HG03432 (cell line): ENCODE measurements around the gene MAN2A2.
A peak's percentile ranks its signal among the peaks of the same experiment; 100 is the strongest.
"Not testable (repeated sequence)": the region's sequence is repeated elsewhere in the genome, so short reads cannot be mapped to it uniquely, and the experiment has no call there.

ENCODE experiments used
- ATAC-seq: cut with Tn5 transposase; IDR thresholded peaks from one replicate; pipeline ENCODE4 v1.9.1; 2021; ENCODE audit warnings: mild to moderate bottlenecking, moderate library complexity; ENCODE audit not compliant: unreplicated experiment

Gene MAN2A2

GRCh38 chr15:90915808-90916440 lies 12.8 kb downstream of the MAN2A2 start:
- no peak for ATAC-seq

- no peak for ATAC-seq
Observed at GRCh38 chr15:90916461-90916860, 13.4 kb downstream of the MAN2A2 start.

- no peak for ATAC-seq
Observed at GRCh38 chr15:90917569-90917968, 14.5 kb downstream of the MAN2A2 start.

- no peak for ATAC-seq
Observed at GRCh38 chr15:90918034-90918788, 15.1 kb downstream of the MAN2A2 start.

GRCh38 chr15:90918835-90919234 lies 15.7 kb downstream of the MAN2A2 start:
- no peak for ATAC-seq

GRCh38 chr15:90921887-90922286 lies 18.8 kb downstream of the MAN2A2 start:
- ATAC-seq: no peak

GRCh38 chr15:90922712-90923322 lies 19.7 kb downstream of the MAN2A2 start:
- peak; percentile 81 for ATAC-seq

- peak; percentile 77 for ATAC-seq
Observed at GRCh38 chr15:90924375-90924774, 21.3 kb downstream of the MAN2A2 start.

GRCh38 chr15:90926766-90927165 lies 23.7 kb downstream of the MAN2A2 start:
- ATAC-seq: not testable (repeated sequence)

GRCh38 chr15:90928106-90928505 lies 25.0 kb downstream of the MAN2A2 start:
- not testable (repeated sequence) for ATAC-seq

GRCh38 chr15:90929246-90930019 lies 26.3 kb downstream of the MAN2A2 start:
- no peak for ATAC-seq

GRCh38 chr15:90930861-90931574 lies 27.9 kb downstream of the MAN2A2 start:
- ATAC-seq: no peak

- ATAC-seq: no peak
Observed at GRCh38 chr15:90931575-90931827, 28.4 kb downstream of the MAN2A2 start.

GRCh38 chr15:90931828-90932659 lies 28.9 kb downstream of the MAN2A2 start, which contains the start of gene HDDC3:
HDDC3 (minus strand) TSS chr15:90932549; CDS start chr15:90932540, 9 bp downstream.
- ATAC-seq: peak; percentile 48

GRCh38 chr15:90932660-90932991 lies 29.5 kb downstream of the MAN2A2 start:
- no peak for ATAC-seq

- ATAC-seq: no peak
Observed at GRCh38 chr15:90933301-90933700, 30.2 kb downstream of the MAN2A2 start.

GRCh38 chr15:90934256-90934948 lies 31.3 kb downstream of the MAN2A2 start:
- ATAC-seq: peak; percentile 37

GRCh38 chr15:90934949-90935751 lies 32.0 kb downstream of the MAN2A2 start, which contains the start of gene UNC45A:
UNC45A (plus strand) TSS chr15:90935285; CDS start chr15:90935325, 40 bp downstream.
- peak; percentile 77 for ATAC-seq
